ENCODE results near the gene SFXN1. TPM values are rescaled to one million over a fixed set of nuclear protein-coding genes. Genes with fewer than 3 reads are reported as not detected.

SFXN1 gene
- polyA plus RNA-seq, 3 donors = 5.8 to 10.3 (median 8.3) TPM

DNA sequence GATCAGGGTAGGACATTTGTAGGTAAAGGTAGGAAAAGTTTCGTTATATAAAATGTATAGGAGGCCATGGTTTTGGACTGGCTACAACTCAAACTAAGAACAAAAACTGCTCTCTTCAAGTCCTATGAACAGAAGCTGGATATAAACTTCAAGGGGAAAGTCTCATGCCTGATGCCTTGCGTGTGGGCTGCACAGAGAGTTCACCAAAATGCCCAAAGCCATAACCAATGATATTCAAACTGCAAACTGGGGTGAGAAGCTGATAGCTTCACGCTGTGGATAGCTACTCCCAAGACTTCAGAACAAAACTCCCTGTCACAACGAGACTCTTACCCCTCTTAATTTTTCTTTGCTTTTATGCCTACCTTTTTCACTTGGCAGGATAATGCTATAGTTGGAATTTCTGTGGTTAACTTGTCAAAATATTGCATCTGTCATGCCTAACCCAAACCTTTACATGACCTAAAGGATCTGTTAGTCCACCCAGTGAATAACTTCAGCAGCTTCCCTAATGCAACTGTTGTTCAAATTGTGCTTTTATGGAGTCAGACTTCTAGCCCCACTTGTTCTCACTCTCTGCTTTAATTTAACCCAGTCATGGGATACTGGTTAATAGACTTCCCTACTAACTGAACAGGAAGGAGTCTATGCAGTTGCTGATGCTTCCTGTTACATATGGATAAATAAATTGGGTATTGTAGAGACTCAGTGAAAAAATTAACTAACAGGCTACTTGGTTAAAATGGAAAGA, 71.9 kb downstream of the SFXN1 start:
- Mint-ChIP-seq H3K27me3 (ENCODE audit: low read depth in 3 of 3) (peaks cover 19 to 31% (median 30%) of the 10 kb centered on the region in 3 donors), H3K9me3 (peaks cover 0 to 2% (median 0%) of the 10 kb centered on the region in 7 donors), H3K4me1 (peaks cover 8% of the 10 kb centered on the region), H3K27ac (no peak overlapping the region), H3K4me3 (no peak overlapping the region), H3K36me3 (no peaks in the 10 kb centered on the region)
- Histone ChIP-seq H2AFZ (ENCODE audit: insufficient read depth, low read depth, low read length, poor library complexity, severe bottlenecking) (no peak overlapping the region), H4K20me1 (ENCODE audit: insufficient read depth, low read length) (no peaks in the 10 kb centered on the region), H3K4me2 (replicated peaks; ENCODE audit: extremely low read depth, low read length, poor library complexity, severe bottlenecking) (no peak overlapping the region), H3K9me3 (replicated peaks in 1 of 2; ENCODE audit: control insufficient read depth in 1 of 2, insufficient read depth in 1 of 2, low read length in 2 of 2) (no peaks in the 10 kb centered on the region), H3K27me3 (ENCODE audit: control insufficient read depth in 2 of 2, insufficient read depth in 2 of 2, low read length in 2 of 2) (peaks cover 13 to 14% of the 10 kb centered on the region in 2 donors), H3K4me3 (replicated peaks in 1 of 3; ENCODE audit: low read depth in 2 of 3, low read length in 3 of 3) (no peak overlapping the region), H3K9ac (ENCODE audit: insufficient read depth, low read length, poor library complexity, severe bottlenecking) (no peak overlapping the region), H3K36me3 (replicated peaks in 1 of 2; ENCODE audit: control insufficient read depth in 1 of 2, insufficient read depth in 2 of 2, low read length in 2 of 2) (no peaks in the 10 kb centered on the region), H3K27ac (ENCODE audit: low read depth in 1 of 2, low read length in 2 of 2) (no peak overlapping the region), H3K79me2 (ENCODE audit: insufficient read depth, low read length) (no peaks in the 10 kb centered on the region), H3K4me1 (ENCODE audit: control insufficient read depth in 1 of 2, insufficient read depth in 2 of 2, low read length in 2 of 2) (no peaks in the 10 kb centered on the region)
- DNase-seq = no peak
- 100% methylated on average over 2 of the region's 4 CpGs for WGBS (ENCODE audit: insufficient coverage)
- intact Hi-C loops (cut with micrococcal nuclease) = no loop called here
- TF ChIP-seq, protein P1, sequence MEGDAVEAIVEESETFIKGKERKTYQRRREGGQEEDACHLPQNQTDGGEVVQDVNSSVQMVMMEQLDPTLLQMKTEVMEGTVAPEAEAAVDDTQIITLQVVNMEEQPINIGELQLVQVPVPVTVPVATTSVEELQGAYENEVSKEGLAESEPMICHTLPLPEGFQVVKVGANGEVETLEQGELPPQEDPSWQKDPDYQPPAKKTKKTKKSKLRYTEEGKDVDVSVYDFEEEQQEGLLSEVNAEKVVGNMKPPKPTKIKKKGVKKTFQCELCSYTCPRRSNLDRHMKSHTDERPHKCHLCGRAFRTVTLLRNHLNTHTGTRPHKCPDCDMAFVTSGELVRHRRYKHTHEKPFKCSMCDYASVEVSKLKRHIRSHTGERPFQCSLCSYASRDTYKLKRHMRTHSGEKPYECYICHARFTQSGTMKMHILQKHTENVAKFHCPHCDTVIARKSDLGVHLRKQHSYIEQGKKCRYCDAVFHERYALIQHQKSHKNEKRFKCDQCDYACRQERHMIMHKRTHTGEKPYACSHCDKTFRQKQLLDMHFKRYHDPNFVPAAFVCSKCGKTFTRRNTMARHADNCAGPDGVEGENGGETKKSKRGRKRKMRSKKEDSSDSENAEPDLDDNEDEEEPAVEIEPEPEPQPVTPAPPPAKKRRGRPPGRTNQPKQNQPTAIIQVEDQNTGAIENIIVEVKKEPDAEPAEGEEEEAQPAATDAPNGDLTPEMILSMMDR (IDR thresholded peaks at IDR 0.05) = no peak

DNA sequence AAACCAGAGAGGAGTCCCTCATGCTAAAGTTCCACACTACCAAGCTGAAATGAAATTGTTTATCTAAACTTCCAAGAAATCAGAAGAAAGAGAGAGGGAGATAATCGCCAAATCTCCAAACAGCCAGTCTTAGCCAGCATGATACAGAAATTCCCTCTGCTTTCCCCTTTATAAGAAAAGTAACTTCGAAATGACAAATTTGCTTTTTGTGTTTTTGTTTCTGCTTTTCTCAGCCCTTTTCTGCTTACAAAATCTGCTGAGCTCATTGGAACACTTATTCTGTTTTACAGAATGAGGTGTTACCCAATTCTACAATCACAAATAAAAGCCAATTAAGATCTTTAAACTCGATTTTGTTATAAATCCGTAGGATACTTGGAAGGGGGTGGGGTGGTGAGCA, 72.9 kb downstream of the SFXN1 start:
- DNase-seq = no peak
- Mint-ChIP-seq H3K27ac (no peak overlapping the region), H3K36me3 (no peaks in the 10 kb centered on the region), H3K4me3 (no peak overlapping the region), H3K9me3 (peaks cover 0 to 2% (median 0%) of the 10 kb centered on the region in 7 donors), H3K4me1 (peaks cover 8% of the 10 kb centered on the region), H3K27me3 (ENCODE audit: low read depth in 3 of 3) (peaks cover 19 to 31% (median 27%) of the 10 kb centered on the region in 3 donors)
- Histone ChIP-seq H3K27me3 (ENCODE audit: control insufficient read depth in 2 of 2, insufficient read depth in 2 of 2, low read length in 2 of 2) (peaks cover 13 to 14% of the 10 kb centered on the region in 2 donors), H3K4me1 (ENCODE audit: control insufficient read depth in 1 of 2, insufficient read depth in 2 of 2, low read length in 2 of 2) (no peaks in the 10 kb centered on the region), H3K79me2 (ENCODE audit: insufficient read depth, low read length) (no peaks in the 10 kb centered on the region), H3K4me2 (replicated peaks; ENCODE audit: extremely low read depth, low read length, poor library complexity, severe bottlenecking) (no peak overlapping the region), H2AFZ (ENCODE audit: insufficient read depth, low read depth, low read length, poor library complexity, severe bottlenecking) (no peak overlapping the region), H4K20me1 (ENCODE audit: insufficient read depth, low read length) (no peaks in the 10 kb centered on the region), H3K4me3 (replicated peaks in 1 of 3; ENCODE audit: low read depth in 2 of 3, low read length in 3 of 3) (no peak overlapping the region), H3K27ac (ENCODE audit: low read depth in 1 of 2, low read length in 2 of 2) (no peak overlapping the region), H3K9me3 (replicated peaks in 1 of 2; ENCODE audit: control insufficient read depth in 1 of 2, insufficient read depth in 1 of 2, low read length in 2 of 2) (no peaks in the 10 kb centered on the region), H3K9ac (ENCODE audit: insufficient read depth, low read length, poor library complexity, severe bottlenecking) (no peak overlapping the region), H3K36me3 (replicated peaks in 1 of 2; ENCODE audit: control insufficient read depth in 1 of 2, insufficient read depth in 2 of 2, low read length in 2 of 2) (no peaks in the 10 kb centered on the region)
- TF ChIP-seq, protein P1 (IDR thresholded peaks at IDR 0.05) = no peak
- no CpG with 5 or more reads among the region's 4 CpGs for WGBS (ENCODE audit: insufficient coverage)
- intact Hi-C loops (cut with micrococcal nuclease) = no loop called here

Data from CD14-positive monocyte (primary cell).